ENCODE measurements around the gene AGT. TPM values are rescaled to one million over a fixed set of nuclear protein-coding genes. Genes with fewer than 3 reads are reported as not detected.

AGT gene
- total and polyA plus RNA-seq, 4 experiments from 2014 or later: not detected

DNA sequence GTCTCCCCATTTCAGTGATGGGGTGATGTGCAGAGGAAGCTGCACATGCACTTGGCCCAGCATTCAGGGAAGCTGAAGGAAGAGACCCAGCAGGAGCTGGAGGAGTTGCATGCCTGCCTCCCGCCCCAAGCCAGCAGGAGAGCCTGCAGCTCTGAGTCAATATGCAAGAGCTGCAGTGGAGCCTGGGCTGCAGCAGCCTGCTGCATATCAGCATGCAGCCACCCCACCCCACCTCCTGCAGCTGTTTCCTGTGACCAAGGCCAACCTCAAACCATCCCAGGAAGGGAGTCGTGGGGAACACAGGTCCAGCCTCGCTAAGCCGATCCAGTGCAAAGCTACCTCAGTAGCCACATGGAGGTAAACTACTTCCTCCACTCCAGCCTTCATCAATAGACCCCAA is 18.9 kb downstream of the AGT start:
- peaks cover 0 to 8% (median 0%) of the 10 kb centered on the region in 4 donors for H3K4me1 Mint-ChIP-seq

DNA sequence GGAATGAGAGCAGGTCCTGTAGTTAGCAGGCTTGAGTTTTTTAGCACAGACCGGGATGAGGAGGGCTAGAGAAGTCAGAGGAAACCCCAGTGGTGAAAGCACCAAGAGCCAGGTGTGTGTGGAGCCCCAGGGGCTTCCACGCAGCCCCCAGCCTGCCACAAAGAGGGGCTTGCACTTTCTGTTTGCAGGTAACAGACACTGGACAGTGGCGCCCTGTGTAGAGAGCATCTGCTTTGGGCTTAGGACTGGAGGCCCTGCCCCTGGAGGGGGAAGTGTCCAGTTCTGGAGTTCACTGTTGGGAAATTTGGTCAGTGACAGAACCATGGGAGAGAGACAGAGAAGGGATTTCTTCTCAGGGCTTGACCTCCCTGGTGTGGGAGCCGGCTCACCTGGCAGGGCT is 19.5 kb downstream of the AGT start:
- H3K4me1 ChIP-seq (ENCODE audit: insufficient read depth, low read length): no peaks in the 10 kb centered on the region
- Mint-ChIP-seq H3K27ac (peak overlapping the region in 3 of 7 donors; percentile 26 to 42 (median 32)), H3K4me1 (peaks cover 0 to 8% (median 0%) of the 10 kb centered on the region in 4 donors), H3K4me3 (no peak overlapping the region), H3K36me3 (peaks cover 37 to 43% of the 10 kb centered on the region in 2 donors), H3K9me3 (peaks cover 0 to 1% (median 0%) of the 10 kb centered on the region in 8 donors), H3K27me3 (no peaks in the 10 kb centered on the region)
- H3K27me3 ChIP-seq (ENCODE audit: insufficient read depth, low read length): no peaks in the 10 kb centered on the region
- ChIA-PET POLR2A (ENCODE audit: partially characterized antibody) (no interaction called here), CTCF (ENCODE audit: partially characterized antibody) (no interaction called here)
- intact Hi-C loops (cut with micrococcal nuclease): no loop called here
- no peak for DNase-seq
- no peak overlapping the region for H3K27ac ChIP-seq (ENCODE audit: low read depth, low read length)
- H3K36me3 ChIP-seq (ENCODE audit: insufficient read depth, low read length): peaks cover 34% of the 10 kb centered on the region
- no peak overlapping the region for H3K4me3 ChIP-seq (ENCODE audit: low read length in 2 of 2)
- no peaks in the 10 kb centered on the region for H3K9me3 ChIP-seq (ENCODE audit: control insufficient read depth in 1 of 2, low read length in 2 of 2)

More for the DNA sequence above, 18.9 kb downstream of the AGT start:
- H3K4me3 Mint-ChIP-seq: no peak overlapping the region
- ChIA-PET CTCF (ENCODE audit: partially characterized antibody) (no interaction called here), POLR2A (ENCODE audit: partially characterized antibody) (no interaction called here)
- Histone ChIP-seq H3K36me3 (ENCODE audit: insufficient read depth, low read length) (peaks cover 29% of the 10 kb centered on the region), H3K27ac (ENCODE audit: low read depth, low read length) (no peak overlapping the region), H3K27me3 (ENCODE audit: insufficient read depth, low read length) (no peaks in the 10 kb centered on the region), H3K9me3 (ENCODE audit: control insufficient read depth in 1 of 2, low read length in 2 of 2) (no peaks in the 10 kb centered on the region), H3K4me1 (ENCODE audit: insufficient read depth, low read length) (no peaks in the 10 kb centered on the region), H3K4me3 (ENCODE audit: low read length in 2 of 2) (no peak overlapping the region)
- no peak for DNase-seq
- H3K9me3 Mint-ChIP-seq: peaks cover 0 to 1% (median 0%) of the 10 kb centered on the region in 8 donors
- peaks cover 32 to 38% of the 10 kb centered on the region in 2 donors for H3K36me3 Mint-ChIP-seq
- no peaks in the 10 kb centered on the region for H3K27me3 Mint-ChIP-seq
- peak overlapping the region in 2 of 7 donors; percentile 17 to 23 for H3K27ac Mint-ChIP-seq
- intact Hi-C loops (cut with micrococcal nuclease): no loop called here

DNA sequence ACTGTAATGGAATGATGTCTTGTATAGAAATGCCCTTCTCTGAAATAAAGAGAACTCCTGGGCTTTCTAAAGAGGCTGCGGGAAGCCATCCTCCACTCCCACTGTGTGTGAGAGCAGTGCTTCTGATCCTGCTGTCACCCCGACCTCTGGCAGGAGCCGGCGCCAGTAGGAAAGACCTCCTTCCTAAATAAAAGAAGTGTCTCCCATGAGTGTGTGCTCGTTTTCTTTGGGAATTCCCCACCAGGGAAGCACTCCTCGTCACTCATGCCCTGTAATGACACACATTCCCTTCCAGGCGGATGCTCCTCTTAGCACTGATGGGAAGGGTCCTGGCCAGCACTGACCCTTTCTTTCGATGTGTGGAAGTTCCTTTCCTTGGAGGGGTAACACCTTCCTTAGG is 20.1 kb downstream of the AGT start:
- Mint-ChIP-seq H3K27ac (no peak overlapping the region), H3K9me3 (peaks cover 0 to 1% (median 0%) of the 10 kb centered on the region in 8 donors), H3K4me1 (peaks cover 0 to 4% (median 0%) of the 10 kb centered on the region in 4 donors), H3K36me3 (peaks cover 39 to 48% of the 10 kb centered on the region in 2 donors), H3K27me3 (no peaks in the 10 kb centered on the region), H3K4me3 (no peak overlapping the region)
- no peak overlapping the region for H3K27ac ChIP-seq (ENCODE audit: low read depth, low read length)
- DNase-seq: no peak
- POLR2A ChIA-PET (ENCODE audit: partially characterized antibody): no interaction called here
- intact Hi-C loops (cut with micrococcal nuclease): no loop called here
- H3K4me1 ChIP-seq (ENCODE audit: insufficient read depth, low read length): no peaks in the 10 kb centered on the region
- CTCF ChIA-PET (ENCODE audit: partially characterized antibody): no interaction called here
- no peak overlapping the region for H3K4me3 ChIP-seq (ENCODE audit: low read length in 2 of 2)
- peaks cover 37% of the 10 kb centered on the region for H3K36me3 ChIP-seq (ENCODE audit: insufficient read depth, low read length)
- no peaks in the 10 kb centered on the region for H3K27me3 ChIP-seq (ENCODE audit: insufficient read depth, low read length)
- no peaks in the 10 kb centered on the region for H3K9me3 ChIP-seq (ENCODE audit: control insufficient read depth in 1 of 2, low read length in 2 of 2)

DNA sequence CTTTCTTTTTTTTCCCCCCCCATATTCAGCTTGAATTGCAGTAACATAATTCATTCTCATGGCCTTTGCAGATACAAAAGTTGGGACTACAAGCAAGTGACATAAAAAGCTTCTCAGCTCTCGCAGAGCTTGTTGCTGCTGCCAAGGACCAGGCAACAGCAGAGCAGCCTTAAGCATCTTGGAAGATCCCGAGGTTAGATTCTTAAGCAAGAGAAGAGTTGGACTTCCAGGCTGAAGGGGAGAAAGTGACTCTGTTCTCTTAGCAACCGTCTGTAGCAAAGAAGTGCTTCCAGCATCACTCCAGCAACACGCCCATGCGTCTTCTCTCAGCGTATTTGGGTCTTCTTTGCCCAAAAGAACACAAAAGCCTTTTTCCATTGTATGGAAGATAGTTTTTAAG is 20.7 kb downstream of the AGT start:
- Histone ChIP-seq H3K27ac (ENCODE audit: low read depth, low read length) (no peak overlapping the region), H3K9me3 (ENCODE audit: control insufficient read depth in 1 of 2, low read length in 2 of 2) (no peaks in the 10 kb centered on the region), H3K36me3 (ENCODE audit: insufficient read depth, low read length) (peaks cover 43% of the 10 kb centered on the region), H3K4me1 (ENCODE audit: insufficient read depth, low read length) (no peaks in the 10 kb centered on the region), H3K27me3 (ENCODE audit: insufficient read depth, low read length) (no peaks in the 10 kb centered on the region), H3K4me3 (ENCODE audit: low read length in 2 of 2) (no peak overlapping the region)
- Mint-ChIP-seq H3K9me3 (peaks cover 0 to 1% (median 0%) of the 10 kb centered on the region in 8 donors), H3K36me3 (peaks cover 43 to 53% of the 10 kb centered on the region in 2 donors), H3K27ac (no peak overlapping the region), H3K27me3 (no peaks in the 10 kb centered on the region), H3K4me1 (peaks cover 0 to 4% (median 0%) of the 10 kb centered on the region in 4 donors), H3K4me3 (no peak overlapping the region)
- CTCF ChIA-PET (ENCODE audit: partially characterized antibody): no interaction called here
- DNase-seq: no peak
- POLR2A ChIA-PET (ENCODE audit: partially characterized antibody): no interaction called here
- intact Hi-C loops (cut with micrococcal nuclease): no loop called here

DNA sequence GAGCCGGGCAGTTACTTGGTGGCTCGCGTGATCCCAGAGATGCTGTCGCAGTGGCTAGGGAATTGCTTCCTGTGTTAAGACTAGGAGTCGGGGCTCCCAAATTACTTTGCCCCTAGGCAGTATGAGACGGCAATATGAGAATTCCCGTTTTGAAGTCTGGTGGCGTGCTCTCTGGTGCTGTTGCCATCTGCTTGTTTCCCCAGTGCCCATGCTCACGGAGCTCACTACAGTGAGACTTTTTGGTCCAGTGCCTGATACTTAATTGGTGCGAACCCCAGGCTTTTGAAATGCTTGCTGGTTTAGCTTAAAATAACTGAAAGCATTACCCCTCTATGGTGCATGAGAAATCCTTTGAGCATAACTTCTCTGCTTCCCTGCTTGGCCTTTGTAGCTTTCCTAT is 22.3 kb downstream of the AGT start:
- no peak overlapping the region for H3K4me3 ChIP-seq (ENCODE audit: low read length in 2 of 2)
- ChIA-PET POLR2A (ENCODE audit: partially characterized antibody) (no interaction called here), CTCF (ENCODE audit: partially characterized antibody) (no interaction called here)
- H3K27me3 ChIP-seq (ENCODE audit: insufficient read depth, low read length): no peaks in the 10 kb centered on the region
- Mint-ChIP-seq H3K27ac (no peak overlapping the region), H3K4me3 (no peak overlapping the region), H3K4me1 (peaks cover 0 to 4% (median 0%) of the 10 kb centered on the region in 4 donors), H3K9me3 (peaks cover 0 to 1% (median 0%) of the 10 kb centered on the region in 8 donors), H3K36me3 (peaks cover 56 to 69% of the 10 kb centered on the region in 2 donors), H3K27me3 (no peaks in the 10 kb centered on the region)
- no peaks in the 10 kb centered on the region for H3K9me3 ChIP-seq (ENCODE audit: control insufficient read depth in 1 of 2, low read length in 2 of 2)
- no peak overlapping the region for H3K27ac ChIP-seq (ENCODE audit: low read depth, low read length)
- H3K36me3 ChIP-seq (ENCODE audit: insufficient read depth, low read length): peaks cover 56% of the 10 kb centered on the region
- no peak for DNase-seq
- intact Hi-C loops (cut with micrococcal nuclease): no loop called here
- no peaks in the 10 kb centered on the region for H3K4me1 ChIP-seq (ENCODE audit: insufficient read depth, low read length)

DNA sequence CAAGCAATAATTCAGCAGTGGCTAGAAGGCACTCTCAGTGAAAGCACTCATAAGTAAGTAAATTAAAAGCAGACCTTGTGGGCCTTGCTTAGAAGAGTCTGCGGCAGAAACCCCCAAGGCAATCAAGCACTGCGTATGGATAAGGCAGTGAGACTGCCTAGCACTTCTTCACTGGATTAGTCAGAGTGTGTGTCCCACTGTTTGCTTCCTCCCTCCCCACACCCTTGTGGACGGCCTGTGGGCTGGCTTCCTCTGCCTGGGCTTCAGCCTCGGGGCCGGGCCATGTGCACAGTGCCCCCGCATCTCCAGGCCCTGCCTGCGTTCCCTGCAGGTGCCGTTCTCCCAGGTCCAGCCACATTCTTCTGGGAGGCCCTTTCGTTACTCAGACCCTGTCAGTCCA is 23.8 kb downstream of the AGT start:
- H3K4me1 ChIP-seq (ENCODE audit: insufficient read depth, low read length): no peaks in the 10 kb centered on the region
- DNase-seq: no peak
- POLR2A ChIA-PET (ENCODE audit: partially characterized antibody): no interaction called here
- no peak overlapping the region for H3K4me3 ChIP-seq (ENCODE audit: low read length in 2 of 2)
- intact Hi-C loops (cut with micrococcal nuclease): no loop called here
- H3K4me3 Mint-ChIP-seq: no peak overlapping the region
- no peaks in the 10 kb centered on the region for H3K9me3 ChIP-seq (ENCODE audit: control insufficient read depth in 1 of 2, low read length in 2 of 2)
- peaks cover 67 to 83% of the 10 kb centered on the region in 2 donors for H3K36me3 Mint-ChIP-seq
- H3K27me3 Mint-ChIP-seq: no peaks in the 10 kb centered on the region
- peaks cover 0 to under 1% (median 0%) of the 10 kb centered on the region in 8 donors for H3K9me3 Mint-ChIP-seq
- peaks cover 0 to 2% (median 0%) of the 10 kb centered on the region in 4 donors for H3K4me1 Mint-ChIP-seq
- H3K27me3 ChIP-seq (ENCODE audit: insufficient read depth, low read length): no peaks in the 10 kb centered on the region
- peaks cover 67% of the 10 kb centered on the region for H3K36me3 ChIP-seq (ENCODE audit: insufficient read depth, low read length)
- CTCF ChIA-PET (ENCODE audit: partially characterized antibody): no interaction called here
- no peak overlapping the region for H3K27ac Mint-ChIP-seq
- H3K27ac ChIP-seq (ENCODE audit: low read depth, low read length): no peak overlapping the region

DNA sequence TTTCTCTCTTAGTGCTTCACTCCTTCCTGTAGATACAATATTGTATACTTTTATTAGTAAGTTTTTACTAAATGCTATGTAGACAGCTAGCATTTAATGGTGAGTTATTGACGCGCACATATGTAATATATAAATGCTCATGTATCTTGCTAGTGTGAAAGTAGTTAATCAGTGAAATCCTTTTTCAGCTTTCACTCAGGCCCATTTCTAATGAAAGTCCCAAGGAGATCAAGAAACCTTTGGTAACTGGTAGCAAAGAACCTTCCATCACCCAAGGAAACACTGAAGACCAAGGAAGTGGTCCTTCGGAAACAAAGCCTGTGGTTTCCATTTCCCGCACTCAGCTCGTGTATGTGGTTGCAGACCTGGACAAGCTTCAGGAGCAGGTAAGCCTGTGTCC is 27.2 kb downstream of the AGT start:
- no peaks in the 10 kb centered on the region for H3K27me3 ChIP-seq (ENCODE audit: insufficient read depth, low read length)
- Mint-ChIP-seq H3K36me3 (peaks cover 68 to 89% of the 10 kb centered on the region in 2 donors), H3K4me3 (no peak overlapping the region), H3K27ac (no peak overlapping the region), H3K27me3 (no peaks in the 10 kb centered on the region), H3K9me3 (peaks cover 0 to 3% (median 0%) of the 10 kb centered on the region in 8 donors), H3K4me1 (peaks cover 0 to 1% (median 0%) of the 10 kb centered on the region in 4 donors)
- no peaks in the 10 kb centered on the region for H3K4me1 ChIP-seq (ENCODE audit: insufficient read depth, low read length)
- intact Hi-C loops (cut with micrococcal nuclease): no loop called here
- H3K9me3 ChIP-seq (ENCODE audit: control insufficient read depth in 1 of 2, low read length in 2 of 2): no peaks in the 10 kb centered on the region
- no peak overlapping the region for H3K4me3 ChIP-seq (ENCODE audit: low read length in 2 of 2)
- no peak for DNase-seq
- POLR2A ChIA-PET (ENCODE audit: partially characterized antibody): no interaction called here
- CTCF ChIA-PET (ENCODE audit: partially characterized antibody): interaction anchor here (1.7 kb wide), 1 partner anchor 44 kb away, joined by 3 read pairs; no protein-coding TSS in a partner anchor
- peaks cover 74% of the 10 kb centered on the region for H3K36me3 ChIP-seq (ENCODE audit: insufficient read depth, low read length)
- no peak overlapping the region for H3K27ac ChIP-seq (ENCODE audit: low read depth, low read length)

Measured in CD4-positive, alpha-beta memory T cell (primary cell).